ENCODE data around the gene KDM1A.
"Not testable (repeated sequence)": the region's sequence is repeated elsewhere in the genome, so short reads cannot be mapped to it uniquely, and the experiment has no call there.

DNA sequence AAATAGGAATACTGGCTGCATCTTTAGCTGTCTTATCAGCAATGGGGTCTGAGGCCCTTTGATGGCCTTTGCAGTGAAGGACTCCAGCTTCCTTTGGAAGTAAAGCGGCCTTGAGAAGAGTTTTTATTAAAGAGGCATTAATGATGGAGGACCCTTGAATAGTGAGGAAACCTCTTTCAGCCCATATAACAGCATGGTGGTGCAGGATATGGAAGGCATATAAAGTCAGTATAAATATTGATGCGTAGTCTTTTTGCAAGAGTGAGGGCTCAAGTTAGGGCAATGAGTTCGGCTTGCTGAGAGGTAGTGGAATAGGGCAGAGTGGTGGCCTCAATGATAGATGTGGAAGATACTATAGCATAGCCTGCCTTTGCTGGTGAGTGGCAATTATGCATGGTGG, 19.1 kb upstream of the KDM1A start:
- not testable (repeated sequence) for TF ChIP-seq SPI1 (IDR thresholded peaks at IDR 0.05; ENCODE audit: borderline replicate concordance, low read depth); POLR2AphosphoS5 (IDR thresholded peaks at IDR 0.05; ENCODE audit: low read depth); GABPA (IDR thresholded peaks at IDR 0.05; ENCODE audit: low read depth)
- TF ChIP-seq, protein P1, sequence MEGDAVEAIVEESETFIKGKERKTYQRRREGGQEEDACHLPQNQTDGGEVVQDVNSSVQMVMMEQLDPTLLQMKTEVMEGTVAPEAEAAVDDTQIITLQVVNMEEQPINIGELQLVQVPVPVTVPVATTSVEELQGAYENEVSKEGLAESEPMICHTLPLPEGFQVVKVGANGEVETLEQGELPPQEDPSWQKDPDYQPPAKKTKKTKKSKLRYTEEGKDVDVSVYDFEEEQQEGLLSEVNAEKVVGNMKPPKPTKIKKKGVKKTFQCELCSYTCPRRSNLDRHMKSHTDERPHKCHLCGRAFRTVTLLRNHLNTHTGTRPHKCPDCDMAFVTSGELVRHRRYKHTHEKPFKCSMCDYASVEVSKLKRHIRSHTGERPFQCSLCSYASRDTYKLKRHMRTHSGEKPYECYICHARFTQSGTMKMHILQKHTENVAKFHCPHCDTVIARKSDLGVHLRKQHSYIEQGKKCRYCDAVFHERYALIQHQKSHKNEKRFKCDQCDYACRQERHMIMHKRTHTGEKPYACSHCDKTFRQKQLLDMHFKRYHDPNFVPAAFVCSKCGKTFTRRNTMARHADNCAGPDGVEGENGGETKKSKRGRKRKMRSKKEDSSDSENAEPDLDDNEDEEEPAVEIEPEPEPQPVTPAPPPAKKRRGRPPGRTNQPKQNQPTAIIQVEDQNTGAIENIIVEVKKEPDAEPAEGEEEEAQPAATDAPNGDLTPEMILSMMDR (IDR thresholded peaks at IDR 0.05; ENCODE audit: insufficient read depth, low read length), result not testable (repeated sequence)
- TF ChIP-seq, protein P2, sequence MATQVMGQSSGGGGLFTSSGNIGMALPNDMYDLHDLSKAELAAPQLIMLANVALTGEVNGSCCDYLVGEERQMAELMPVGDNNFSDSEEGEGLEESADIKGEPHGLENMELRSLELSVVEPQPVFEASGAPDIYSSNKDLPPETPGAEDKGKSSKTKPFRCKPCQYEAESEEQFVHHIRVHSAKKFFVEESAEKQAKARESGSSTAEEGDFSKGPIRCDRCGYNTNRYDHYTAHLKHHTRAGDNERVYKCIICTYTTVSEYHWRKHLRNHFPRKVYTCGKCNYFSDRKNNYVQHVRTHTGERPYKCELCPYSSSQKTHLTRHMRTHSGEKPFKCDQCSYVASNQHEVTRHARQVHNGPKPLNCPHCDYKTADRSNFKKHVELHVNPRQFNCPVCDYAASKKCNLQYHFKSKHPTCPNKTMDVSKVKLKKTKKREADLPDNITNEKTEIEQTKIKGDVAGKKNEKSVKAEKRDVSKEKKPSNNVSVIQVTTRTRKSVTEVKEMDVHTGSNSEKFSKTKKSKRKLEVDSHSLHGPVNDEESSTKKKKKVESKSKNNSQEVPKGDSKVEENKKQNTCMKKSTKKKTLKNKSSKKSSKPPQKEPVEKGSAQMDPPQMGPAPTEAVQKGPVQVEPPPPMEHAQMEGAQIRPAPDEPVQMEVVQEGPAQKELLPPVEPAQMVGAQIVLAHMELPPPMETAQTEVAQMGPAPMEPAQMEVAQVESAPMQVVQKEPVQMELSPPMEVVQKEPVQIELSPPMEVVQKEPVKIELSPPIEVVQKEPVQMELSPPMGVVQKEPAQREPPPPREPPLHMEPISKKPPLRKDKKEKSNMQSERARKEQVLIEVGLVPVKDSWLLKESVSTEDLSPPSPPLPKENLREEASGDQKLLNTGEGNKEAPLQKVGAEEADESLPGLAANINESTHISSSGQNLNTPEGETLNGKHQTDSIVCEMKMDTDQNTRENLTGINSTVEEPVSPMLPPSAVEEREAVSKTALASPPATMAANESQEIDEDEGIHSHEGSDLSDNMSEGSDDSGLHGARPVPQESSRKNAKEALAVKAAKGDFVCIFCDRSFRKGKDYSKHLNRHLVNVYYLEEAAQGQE (IDR thresholded peaks at IDR 0.05; ENCODE audit: insufficient replicate concordance, low read depth), result not testable (repeated sequence)
